CD14-positive monocyte (primary cell): ENCODE measurements around the gene MISP. TPM values are rescaled to one million over a fixed set of nuclear protein-coding genes. Genes with fewer than 3 reads are reported as not detected.

Source experiments
- DNase-seq, 3 donors: peaks; one replicate each; pipeline ENCODE4 v3.0.0-alpha.2; 2011 to 2022
- H2AFZ ChIP-seq: 2 replicates; pipeline ENCODE4 v1.6.0; 2012; ENCODE audit warnings: mild to moderate bottlenecking, low read depth, low read length, inconsistent platforms; ENCODE audit not compliant: insufficient read depth, poor library complexity, severe bottlenecking
- H3K27ac ChIP-seq, 2 donors: 1 replicate in 1 of 2; 2 replicates in 1 of 2; pipeline ENCODE4 v1.5.1; 2012 to 2013; ENCODE audit warnings: low read length in 2 of 2, control low read depth in 1 of 2, inconsistent platforms in 1 of 2, low read depth in 1 of 2, mild to moderate bottlenecking in 1 of 2
- H3K27me3 ChIP-seq, 2 donors: one replicate each; pipeline versions ENCODE4 v1.6.0 to v1.6.1; 2011 to 2013; ENCODE audit warnings: low read length in 2 of 2; ENCODE audit not compliant: control insufficient read depth in 2 of 2, insufficient read depth in 2 of 2
- H3K36me3 ChIP-seq, 2 donors: replicated peaks in 1 of 2; 1 replicate in 1 of 2; 2 replicates in 1 of 2; pipeline versions ENCODE4 v1.5.1 to v1.6.1; 2012 to 2013; ENCODE audit warnings: low read length in 2 of 2, control low read depth in 1 of 2, inconsistent platforms in 1 of 2, mild to moderate bottlenecking in 1 of 2; ENCODE audit not compliant: insufficient read depth in 2 of 2, control insufficient read depth in 1 of 2
- H3K4me1 ChIP-seq, 2 donors: 1 replicate in 1 of 2; 2 replicates in 1 of 2; pipeline versions ENCODE4 v1.5.1 to v1.6.1; 2012 to 2013; ENCODE audit warnings: low read length in 2 of 2, control low read depth in 1 of 2, inconsistent platforms in 1 of 2, mild to moderate bottlenecking in 1 of 2, moderate library complexity in 1 of 2; ENCODE audit not compliant: insufficient read depth in 2 of 2, control insufficient read depth in 1 of 2
- H3K4me2 ChIP-seq: replicated peaks from 2 replicates; pipeline ENCODE3; 2012; ENCODE audit warnings: low read length, moderate library complexity, mild to moderate bottlenecking; ENCODE audit not compliant: poor library complexity, severe bottlenecking; ENCODE audit errors: extremely low read depth
- H3K4me3 ChIP-seq, 3 experiments: fragments of 200-600 bp in 1 of 3; sonication (generic) in 1 of 3; replicated peaks in 1 of 3; 1 replicate in 2 of 3; 2 replicates in 1 of 3; pipeline ENCODE4 v1.5.1; 2011 to 2013; ENCODE audit warnings: low read length in 3 of 3, mild to moderate bottlenecking in 3 of 3, control low read depth in 2 of 3, low read depth in 2 of 3, inconsistent platforms in 1 of 3, moderate library complexity in 1 of 3
- H3K79me2 ChIP-seq: 2 replicates; pipeline ENCODE4 v1.6.0; 2012; ENCODE audit warnings: mild to moderate bottlenecking, control low read depth, inconsistent platforms, low read length, moderate library complexity; ENCODE audit not compliant: insufficient read depth
- H3K9ac ChIP-seq: 2 replicates; pipeline ENCODE4 v1.6.0; 2017; ENCODE audit warnings: low read length, mild to moderate bottlenecking; ENCODE audit not compliant: insufficient read depth, poor library complexity, severe bottlenecking
- H3K9me3 ChIP-seq, 2 donors: replicated peaks in 1 of 2; 1 replicate in 1 of 2; 2 replicates in 1 of 2; pipeline versions ENCODE4 v1.5.1 to v1.6.1; 2012 to 2013; ENCODE audit warnings: low read length in 2 of 2, control low read depth in 1 of 2; ENCODE audit not compliant: control insufficient read depth in 1 of 2, insufficient read depth in 1 of 2
- H4K20me1 ChIP-seq: 2 replicates; pipeline ENCODE4 v1.6.0; 2012; ENCODE audit warnings: mild to moderate bottlenecking, low read length, control low read depth, moderate library complexity; ENCODE audit not compliant: insufficient read depth
- H3K27ac Mint-ChIP-seq, 7 donors: one replicate each; pipeline ENCODE4 v1.8.0; 2020; ENCODE audit warnings: mild to moderate bottlenecking in 7 of 7, mixed read lengths in 7 of 7, moderate library complexity in 6 of 7, inconsistent platforms in 2 of 7
- H3K27me3 Mint-ChIP-seq, 3 donors: one replicate each; pipeline ENCODE4 v1.8.0; 2021 to 2022; ENCODE audit warnings: low read depth in 3 of 3, mild to moderate bottlenecking in 3 of 3, mixed read lengths in 3 of 3, moderate library complexity in 3 of 3, inconsistent platforms in 1 of 3
- H3K36me3 Mint-ChIP-seq, 2 donors: one replicate each; pipeline ENCODE4 v1.8.0; 2020; ENCODE audit warnings: mixed read lengths in 2 of 2, inconsistent platforms in 1 of 2, mild to moderate bottlenecking in 1 of 2
- H3K4me1 Mint-ChIP-seq: one replicate; pipeline ENCODE4 v1.8.0; 2020; ENCODE audit warnings: mild to moderate bottlenecking, mixed read lengths
- H3K4me3 Mint-ChIP-seq, 2 donors: one replicate each; pipeline ENCODE4 v1.8.0; 2020; ENCODE audit warnings: mild to moderate bottlenecking in 2 of 2, mixed read lengths in 2 of 2, moderate library complexity in 1 of 2
- H3K9me3 Mint-ChIP-seq, 7 donors: one replicate each; pipeline ENCODE4 v1.8.0; 2020 to 2022; ENCODE audit warnings: mixed read lengths in 7 of 7, mild to moderate bottlenecking in 6 of 7, moderate library complexity in 6 of 7, inconsistent platforms in 2 of 7
- CTCF ChIP-seq: fragments of 200-600 bp; IDR thresholded peaks from one replicate; pipeline ENCODE4 v1.8.0; 2022; ENCODE audit warnings: antibody characterized with exemption, mild to moderate bottlenecking
- WGBS: methylation state at CpG from one replicate; pipeline ENCODE4 v1.1.5; 2013; ENCODE audit warnings: missing lambda C conversion rate; ENCODE audit not compliant: insufficient coverage; 5-methylcytosine and 5-hydroxymethylcytosine counted together
- intact Hi-C, 2 donors: fragments of 100-400 bp; cut with micrococcal nuclease; formaldehyde crosslinking; loops; one replicate each; pipeline versions ENCODE4 v1.15.0 to v1.15.1; 2023
- polyA plus RNA-seq, 3 donors: library from polyadenylated mRNA; depleted of rRNA in 1 of 3; unstranded in 2 of 3; stranded (reverse) in 1 of 3; fragments of 300-500 nt in 2 of 3; fragments of >200 nt in 1 of 3; fragmentation: Illumina TruSeq in 2 of 3; gene quantifications; 1 replicate in 2 of 3; 2 replicates in 1 of 3; pipeline ENCODE4 v1.2.3, GENCODE V29; 2012 to 2021

Gene MISP
- polyA plus RNA-seq, 3 donors, result not detected

- H3K27ac ChIP-seq, result no peak overlapping the region
- Mint-ChIP-seq H3K27ac (no peak overlapping the region), H3K36me3 (no peaks in the 10 kb centered on the region), H3K4me1 (no peaks in the 10 kb centered on the region), H3K4me3 (no peak overlapping the region), H3K9me3 (peaks cover 3 to 17% (median 14%) of the 10 kb centered on the region in 7 donors), H3K27me3 (peaks cover 5 to 20% (median 8%) of the 10 kb centered on the region in 3 donors)
- no peak for TF ChIP-seq CTCF
- no peak overlapping the region for H3K4me2 ChIP-seq
- no peaks in the 10 kb centered on the region for H3K4me1 ChIP-seq
- H2AFZ ChIP-seq, result no peak overlapping the region
- no peak overlapping the region for H3K9ac ChIP-seq
- peaks cover 0 to 9% of the 10 kb centered on the region in 2 donors for H3K9me3 ChIP-seq
- H4K20me1 ChIP-seq, result no peaks in the 10 kb centered on the region
- no peaks in the 10 kb centered on the region for H3K27me3 ChIP-seq
- no peaks in the 10 kb centered on the region for H3K36me3 ChIP-seq
- no peaks in the 10 kb centered on the region for H3K79me2 ChIP-seq
- intact Hi-C loops, result no loop called here
- WGBS, result 95% methylated on average over 9 of the region's 12 CpGs
- no peak overlapping the region for H3K4me3 ChIP-seq
- DNase-seq, result no peak
Observed at GRCh38 chr19:764301-764700, 13.4 kb downstream of the MISP start.

GRCh38 chr19:765179-765738 is 14.3 kb downstream of the MISP start:
- intact Hi-C loops, result no loop called here
- Histone ChIP-seq H3K4me1 (no peaks in the 10 kb centered on the region), H3K27ac (no peak overlapping the region), H3K27me3 (no peaks in the 10 kb centered on the region), H2AFZ (no peak overlapping the region), H3K36me3 (no peaks in the 10 kb centered on the region), H3K4me3 (no peak overlapping the region), H3K9me3 (peaks cover 0 to 5% of the 10 kb centered on the region in 2 donors), H4K20me1 (no peaks in the 10 kb centered on the region), H3K79me2 (no peaks in the 10 kb centered on the region), H3K9ac (no peak overlapping the region), H3K4me2 (no peak overlapping the region)
- no peak for TF ChIP-seq CTCF
- peaks cover 6 to 15% (median 9%) of the 10 kb centered on the region in 3 donors for H3K27me3 Mint-ChIP-seq
- peaks cover 0 to 12% (median 8%) of the 10 kb centered on the region in 7 donors for H3K9me3 Mint-ChIP-seq
- peaks cover under 1% of the 10 kb centered on the region for H3K4me1 Mint-ChIP-seq
- no peak for DNase-seq
- no peak overlapping the region for H3K4me3 Mint-ChIP-seq
- WGBS, result 97% methylated on average over 5 of the region's 7 CpGs
- no peaks in the 10 kb centered on the region for H3K36me3 Mint-ChIP-seq
- no peak overlapping the region for H3K27ac Mint-ChIP-seq
